PC-9 (cell line): Measurements from ENCODE around the gene GSAP.

Experiments used
- EZH2 ChIP-seq: fragments of 200-600 bp; sonication (generic); IDR thresholded peaks from 2 replicates; pipeline ENCODE4 v1.8.0; 2017; ENCODE audit warnings: antibody characterized with exemption, low read depth
- TF ChIP-seq, protein P1 (sequence below): fragments of 200-600 bp; sonication (generic); conservative IDR thresholded peaks from 2 replicates; pipeline ENCODE4 v1.6.1; 2017; ENCODE audit warnings: mixed run types, antibody characterized with exemption, mild to moderate bottlenecking, moderate library complexity

DNA sequence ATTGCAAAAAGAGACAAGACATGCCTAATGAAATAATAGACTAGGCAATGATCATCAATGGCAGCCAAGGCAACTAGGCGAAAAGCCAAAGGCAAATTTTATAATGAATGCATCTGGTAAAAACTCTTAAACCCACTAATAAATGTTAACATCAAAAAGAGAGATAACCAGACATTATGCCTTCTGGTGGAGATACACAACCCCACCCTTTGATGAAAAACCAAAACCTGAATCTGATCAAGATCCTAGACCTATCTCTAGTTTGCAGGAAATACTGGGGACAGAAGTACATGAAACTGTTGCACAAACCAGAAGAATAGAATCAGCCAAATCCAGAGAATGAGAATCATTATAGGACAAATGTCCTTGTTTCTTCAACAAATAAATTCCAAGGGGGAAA is 22.0 kb upstream of the GSAP start:
- TF ChIP-seq, protein P1, sequence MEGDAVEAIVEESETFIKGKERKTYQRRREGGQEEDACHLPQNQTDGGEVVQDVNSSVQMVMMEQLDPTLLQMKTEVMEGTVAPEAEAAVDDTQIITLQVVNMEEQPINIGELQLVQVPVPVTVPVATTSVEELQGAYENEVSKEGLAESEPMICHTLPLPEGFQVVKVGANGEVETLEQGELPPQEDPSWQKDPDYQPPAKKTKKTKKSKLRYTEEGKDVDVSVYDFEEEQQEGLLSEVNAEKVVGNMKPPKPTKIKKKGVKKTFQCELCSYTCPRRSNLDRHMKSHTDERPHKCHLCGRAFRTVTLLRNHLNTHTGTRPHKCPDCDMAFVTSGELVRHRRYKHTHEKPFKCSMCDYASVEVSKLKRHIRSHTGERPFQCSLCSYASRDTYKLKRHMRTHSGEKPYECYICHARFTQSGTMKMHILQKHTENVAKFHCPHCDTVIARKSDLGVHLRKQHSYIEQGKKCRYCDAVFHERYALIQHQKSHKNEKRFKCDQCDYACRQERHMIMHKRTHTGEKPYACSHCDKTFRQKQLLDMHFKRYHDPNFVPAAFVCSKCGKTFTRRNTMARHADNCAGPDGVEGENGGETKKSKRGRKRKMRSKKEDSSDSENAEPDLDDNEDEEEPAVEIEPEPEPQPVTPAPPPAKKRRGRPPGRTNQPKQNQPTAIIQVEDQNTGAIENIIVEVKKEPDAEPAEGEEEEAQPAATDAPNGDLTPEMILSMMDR = no peak
- TF ChIP-seq EZH2 = no peak
